Breast epithelium (tissue), 3 donors: ENCODE data around the gene BDKRB2.
A peak's percentile ranks its signal among the peaks of the same experiment; 100 is the strongest.

Experiments used
- CTCF ChIP-seq, 3 donors: fragments of 450-650 bp; IDR thresholded peaks; one replicate each; pipeline ENCODE4 v1.5.1; 2016 to 2017; ENCODE audit warnings: antibody characterized with exemption in 3 of 3, mild to moderate bottlenecking in 3 of 3, moderate library complexity in 3 of 3
- POLR2AphosphoS5 ChIP-seq, 3 donors: sonication (generic); formaldehyde crosslinking; IDR thresholded peaks; one replicate each; pipeline ENCODE4 v1.6.1; 2017; ENCODE audit warnings: antibody characterized with exemption in 3 of 3

GRCh38 chr14:96246539-96246847 lies 41.9 kb downstream of the BDKRB2 start:
- TF ChIP-seq CTCF (IDR thresholded peaks at IDR 0.05): no peak
- peak in 1 of 3 donors; percentile 29 for TF ChIP-seq POLR2AphosphoS5 (IDR thresholded peaks at IDR 0.05)
